GM21360 (cell line): Measurements from ENCODE around the gene EMB.
"Not testable (repeated sequence)": the region's sequence is repeated elsewhere in the genome, so short reads cannot be mapped to it uniquely, and the experiment has no call there.

Experiments used
- ATAC-seq: cut with Tn5 transposase; IDR thresholded peaks from one replicate; pipeline ENCODE4 v1.9.1; 2021; ENCODE audit warnings: mild to moderate bottlenecking, moderate library complexity; ENCODE audit not compliant: unreplicated experiment

EMB gene

GRCh38 chr5:50423100-50423799 lies 17.8 kb downstream of the EMB start:
- ATAC-seq, result not testable (repeated sequence)

GRCh38 chr5:50421184-50421950 lies 19.7 kb downstream of the EMB start:
- ATAC-seq, result not testable (repeated sequence)

GRCh38 chr5:50420343-50420935 lies 20.6 kb downstream of the EMB start:
- ATAC-seq, result no peak

GRCh38 chr5:50419656-50420055 lies 21.4 kb downstream of the EMB start:
- ATAC-seq, result not testable (repeated sequence)

GRCh38 chr5:50416637-50417036 lies 24.5 kb downstream of the EMB start:
- ATAC-seq, result not testable (repeated sequence)

- ATAC-seq, result peak; percentile 87
Measured at GRCh38 chr5:50415912-50416311, 25.2 kb downstream of the EMB start.

GRCh38 chr5:50410932-50411331 lies 30.2 kb downstream of the EMB start:
- ATAC-seq, result not testable (repeated sequence)

GRCh38 chr5:50406877-50407276 lies 34.2 kb downstream of the EMB start:
- no peak for ATAC-seq

GRCh38 chr5:50401336-50401735 lies 39.8 kb downstream of the EMB start:
- no peak for ATAC-seq

GRCh38 chr5:50393925-50394609 lies 47.0 kb downstream of the EMB start:
- ATAC-seq, result not testable (repeated sequence)

- not testable (repeated sequence) for ATAC-seq
Measured at GRCh38 chr5:50392289-50392688, 48.8 kb downstream of the EMB start.

- not testable (repeated sequence) for ATAC-seq
Measured at GRCh38 chr5:50384381-50384780, 56.7 kb downstream of the EMB start.

- not testable (repeated sequence) for ATAC-seq
Measured at GRCh38 chr5:50376696-50377095, 64.4 kb downstream of the EMB start.

- not testable (repeated sequence) for ATAC-seq
Measured at GRCh38 chr5:50369287-50370033, 71.6 kb downstream of the EMB start.

GRCh38 chr5:50365426-50366251 lies 75.4 kb downstream of the EMB start:
- ATAC-seq, result no peak

- not testable (repeated sequence) for ATAC-seq
Measured at GRCh38 chr5:50364535-50365309, 76.4 kb downstream of the EMB start.

GRCh38 chr5:50359187-50359586 lies 81.9 kb downstream of the EMB start:
- ATAC-seq, result no peak

- ATAC-seq, result no peak
Measured at GRCh38 chr5:50352382-50352781, 88.7 kb downstream of the EMB start.
